Spinal cord (tissue), 10 donors: ENCODE data around the gene KIAA0825. TPM values are rescaled to one million over a fixed set of nuclear protein-coding genes. Genes with fewer than 3 reads are reported as not detected.
A peak's percentile ranks its signal among the peaks of the same experiment; 100 is the strongest.

Experiments used
- DNase-seq, 6 donors: peaks; one replicate each; pipeline versions ENCODE4 v3.0.0 to v3.0.0-alpha.2; 2013 to 2015; ENCODE audit warnings: low spot score in 6 of 6, low read depth in 4 of 6
- H3K27ac ChIP-seq: one replicate; pipeline ENCODE4 v1.5.1; 2013; ENCODE audit warnings: low read depth, low read length, control low read depth
- H3K27me3 ChIP-seq: one replicate; pipeline ENCODE4 v1.6.1; 2013; ENCODE audit warnings: low read length; ENCODE audit not compliant: control insufficient read depth, insufficient read depth
- H3K36me3 ChIP-seq: one replicate; pipeline ENCODE4 v1.6.1; 2013; ENCODE audit warnings: low read length; ENCODE audit not compliant: control insufficient read depth, insufficient read depth
- H3K4me1 ChIP-seq: one replicate; pipeline ENCODE4 v1.6.1; 2013; ENCODE audit warnings: low read length; ENCODE audit not compliant: control insufficient read depth, insufficient read depth
- H3K4me3 ChIP-seq: one replicate; pipeline ENCODE4 v1.5.1; 2013; ENCODE audit warnings: low read depth, low read length, control low read depth
- H3K9me3 ChIP-seq: one replicate; pipeline ENCODE4 v1.6.1; 2013; ENCODE audit warnings: low read length; ENCODE audit not compliant: control insufficient read depth, insufficient read depth
- WGBS: methylation state at CpG from one replicate; pipeline ENCODE4 v1.1.5; 2013; ENCODE audit warnings: missing lambda C conversion rate; ENCODE audit not compliant: insufficient coverage; 5-methylcytosine and 5-hydroxymethylcytosine counted together
- polyA plus RNA-seq, 2 donors: library from polyadenylated mRNA; unstranded; fragments of 120-200 nt; gene quantifications; one replicate each; pipeline ENCODE4 v1.2.1, GENCODE V29; 2013; ENCODE audit not compliant: insufficient read length in 2 of 2
- total RNA-seq, 2 donors: library from RNA; depleted of rRNA in 1 of 2; stranded (reverse); fragments of 120-200 nt in 1 of 2; fragments of >200 nt in 1 of 2; gene quantifications; one replicate each; pipeline versions ENCODE4 v1.2.3 to v1.2.4, GENCODE V29; 2013 to 2014
- donor health status: healthy.

The KIAA0825 gene
- total and polyA plus RNA-seq, 4 donors: 2.9 to 20.9 (median 8.4) TPM

GRCh38 chr5:94461131-94461530 lies 157.3 kb downstream of the KIAA0825 start:
- Histone ChIP-seq H3K9me3 (no peaks in the 10 kb centered on the region), H3K27me3 (no peaks in the 10 kb centered on the region), H3K4me3 (no peak overlapping the region), H3K27ac (no peak overlapping the region), H3K36me3 (no peaks in the 10 kb centered on the region), H3K4me1 (no peaks in the 10 kb centered on the region)
- no peak for DNase-seq
- WGBS: no CpG with 5 or more reads among the region's 4 CpGs

- no peaks in the 10 kb centered on the region for H3K9me3 ChIP-seq
- no peaks in the 10 kb centered on the region for H3K4me1 ChIP-seq
- H3K27me3 ChIP-seq: no peaks in the 10 kb centered on the region
- H3K27ac ChIP-seq: no peak overlapping the region
- no peak for DNase-seq
- no peaks in the 10 kb centered on the region for H3K36me3 ChIP-seq
- H3K4me3 ChIP-seq: no peak overlapping the region
Observed at GRCh38 chr5:94459915-94460314, 158.5 kb downstream of the KIAA0825 start.

GRCh38 chr5:94457788-94458187 lies 160.6 kb downstream of the KIAA0825 start:
- H3K4me3 ChIP-seq: no peak overlapping the region
- no peaks in the 10 kb centered on the region for H3K27me3 ChIP-seq
- no peak overlapping the region for H3K27ac ChIP-seq
- H3K9me3 ChIP-seq: no peaks in the 10 kb centered on the region
- H3K36me3 ChIP-seq: no peaks in the 10 kb centered on the region
- no peak for DNase-seq
- H3K4me1 ChIP-seq: no peaks in the 10 kb centered on the region
- WGBS: 80% methylated on average over 1 of the region's 4 CpGs

- Histone ChIP-seq H3K36me3 (no peaks in the 10 kb centered on the region), H3K4me3 (no peak overlapping the region), H3K9me3 (no peaks in the 10 kb centered on the region), H3K27me3 (no peaks in the 10 kb centered on the region), H3K4me1 (no peaks in the 10 kb centered on the region), H3K27ac (no peak overlapping the region)
- peak in 1 of 6 donors; percentile 39 for DNase-seq
- WGBS: 54% methylated on average over 2 of the region's 2 CpGs
Observed at GRCh38 chr5:94445726-94446125, 172.7 kb downstream of the KIAA0825 start.

- no peaks in the 10 kb centered on the region for H3K9me3 ChIP-seq
- no peaks in the 10 kb centered on the region for H3K27me3 ChIP-seq
- peak in 2 of 6 donors; percentile 9 to 88 for DNase-seq
- no peaks in the 10 kb centered on the region for H3K36me3 ChIP-seq
- no peaks in the 10 kb centered on the region for H3K4me1 ChIP-seq
- H3K4me3 ChIP-seq: no peak overlapping the region
- no CpG with 5 or more reads among the region's 2 CpGs for WGBS
- no peak overlapping the region for H3K27ac ChIP-seq
Observed at GRCh38 chr5:94442991-94443390, 175.4 kb downstream of the KIAA0825 start.

GRCh38 chr5:94442076-94442475 lies 176.3 kb downstream of the KIAA0825 start:
- Histone ChIP-seq H3K27me3 (no peaks in the 10 kb centered on the region), H3K4me3 (no peak overlapping the region), H3K9me3 (no peaks in the 10 kb centered on the region), H3K4me1 (no peaks in the 10 kb centered on the region), H3K27ac (no peak overlapping the region), H3K36me3 (no peaks in the 10 kb centered on the region)
- no CpG with 5 or more reads among the region's 1 CpG for WGBS
- peak in 1 of 6 donors; percentile 43 for DNase-seq

GRCh38 chr5:94440015-94440414 lies 178.4 kb downstream of the KIAA0825 start:
- DNase-seq: peak in 2 of 6 donors; percentile 9 to 75
- no CpG with 5 or more reads among the region's 3 CpGs for WGBS
- no peaks in the 10 kb centered on the region for H3K36me3 ChIP-seq

GRCh38 chr5:94433397-94434163 lies 184.8 kb downstream of the KIAA0825 start:
- no peak for DNase-seq
- peaks cover 2% of the 10 kb centered on the region for H3K9me3 ChIP-seq
- no peaks in the 10 kb centered on the region for H3K4me1 ChIP-seq
- H3K27me3 ChIP-seq: no peaks in the 10 kb centered on the region
- H3K4me3 ChIP-seq: no peak overlapping the region
- no peaks in the 10 kb centered on the region for H3K36me3 ChIP-seq
- no CpG with 5 or more reads among the region's 2 CpGs for WGBS
- H3K27ac ChIP-seq: no peak overlapping the region

More at GRCh38 chr5:94440015-94440414, 178.4 kb downstream of the KIAA0825 start:
- Histone ChIP-seq H3K27me3 (no peaks in the 10 kb centered on the region), H3K27ac (no peak overlapping the region), H3K4me3 (no peak overlapping the region), H3K4me1 (no peaks in the 10 kb centered on the region), H3K9me3 (peaks cover 2% of the 10 kb centered on the region)

- no peaks in the 10 kb centered on the region for H3K36me3 ChIP-seq
- H3K27me3 ChIP-seq: no peaks in the 10 kb centered on the region
- H3K27ac ChIP-seq: no peak overlapping the region
- H3K4me1 ChIP-seq: no peaks in the 10 kb centered on the region
- H3K4me3 ChIP-seq: no peak overlapping the region
- DNase-seq: no peak
- H3K9me3 ChIP-seq: peaks cover 2% of the 10 kb centered on the region
Observed at GRCh38 chr5:94432499-94432898, 185.9 kb downstream of the KIAA0825 start.

GRCh38 chr5:94431696-94432095 lies 186.7 kb downstream of the KIAA0825 start:
- no peak overlapping the region for H3K4me3 ChIP-seq
- peaks cover 2% of the 10 kb centered on the region for H3K9me3 ChIP-seq
- no peak overlapping the region for H3K27ac ChIP-seq
- no peaks in the 10 kb centered on the region for H3K36me3 ChIP-seq
- DNase-seq: no peak
- no peaks in the 10 kb centered on the region for H3K27me3 ChIP-seq
- no peaks in the 10 kb centered on the region for H3K4me1 ChIP-seq
